ENCODE data around the gene MAP3K4. TPM values are rescaled to one million over a fixed set of nuclear protein-coding genes. Genes with fewer than 3 reads are reported as not detected.

The MAP3K4 gene
- total and polyA plus RNA-seq, 2 of the 8 experiments (the other 6 are each of a cell fraction or from before 2014, with no cell fraction given), result 16.6 to 51.6 TPM

GRCh38 chr6:161054876-161055275 lies 63.3 kb downstream of the MAP3K4 start:
- H2BK120ac ChIP-seq (replicated peaks; ENCODE audit: low read depth, low read length), result no peak overlapping the region
- H4K20me1 ChIP-seq (replicated peaks in 1 of 2; ENCODE audit: control insufficient read depth in 1 of 2, insufficient read depth in 2 of 2, low read length in 2 of 2), result no peaks in the 10 kb centered on the region
- H3K79me1 ChIP-seq (ENCODE audit: low read depth, low read length), result no peaks in the 10 kb centered on the region
- H3K27ac ChIP-seq (ENCODE audit: low read depth, low read length), result no peak overlapping the region
- no peak overlapping the region for H3K4me2 ChIP-seq (ENCODE audit: insufficient read depth in 1 of 2, low read depth in 2 of 2, low read length in 2 of 2)
- H3K14ac ChIP-seq (ENCODE audit: insufficient read length), result no peak overlapping the region
- H3K56ac ChIP-seq (replicated peaks; ENCODE audit: insufficient read length, low read depth, low read length), result no peak overlapping the region
- no peaks in the 10 kb centered on the region for H3K27me3 ChIP-seq (replicated peaks in 1 of 4; ENCODE audit: control insufficient read depth in 3 of 4, extremely low read depth in 1 of 4, insufficient read depth in 3 of 4, low read length in 3 of 4)
- no peak overlapping the region for H3K9ac ChIP-seq (replicated peaks in 1 of 4; ENCODE audit: extremely low read depth in 1 of 4, low read depth in 3 of 4, low read length in 3 of 4)
- H3K23ac ChIP-seq (ENCODE audit: insufficient read length), result no peak overlapping the region
- no peak overlapping the region for H2BK15ac ChIP-seq (ENCODE audit: low read length)
- H4K91ac ChIP-seq (replicated peaks; ENCODE audit: insufficient read length, low read length), result no peak overlapping the region
- H3K9me3 ChIP-seq (ENCODE audit: insufficient read depth in 2 of 2, low read depth in 1 of 2, low read length in 1 of 2), result no peaks in the 10 kb centered on the region
- peaks cover 0 to 5% of the 10 kb centered on the region in 2 experiments; a peak in 1 of 4 replicates for H3K79me2 ChIP-seq (ENCODE audit: control insufficient read depth in 1 of 2, insufficient read depth in 2 of 2, low read length in 2 of 2)
- no peak for FAIRE-seq
- H2BK20ac ChIP-seq (ENCODE audit: low read length), result no peak overlapping the region
- no peak for DNase-seq (ENCODE audit: low read depth in 1 of 2, low spot score in 2 of 2)
- CTCF ChIA-PET (ENCODE audit: partially characterized antibody), result no interaction called here
- no peak overlapping the region for H2BK5ac ChIP-seq (ENCODE audit: low read depth, low read length)
- POLR2A ChIA-PET (ENCODE audit: partially characterized antibody), result no interaction called here
- no peaks in the 10 kb centered on the region for H3K23me2 ChIP-seq (ENCODE audit: low read depth, low read length)
- H4K8ac ChIP-seq (ENCODE audit: extremely low read depth, insufficient read depth, low read length), result no peak overlapping the region
- peaks cover 0 to 2% (median 0%) of the 10 kb centered on the region in 4 experiments; a peak in 2 of 8 replicates for H3K36me3 ChIP-seq (ENCODE audit: control insufficient read depth in 2 of 4, insufficient read depth in 4 of 4, low read length in 3 of 4)
- H2BK12ac ChIP-seq (ENCODE audit: low read depth, low read length), result no peak overlapping the region
- no peak overlapping the region for H4K5ac ChIP-seq (ENCODE audit: insufficient read length, low read depth, low read length)
- no peak overlapping the region for H3K4ac ChIP-seq (replicated peaks; ENCODE audit: insufficient read length, low read depth, low read length)
- H3K4me1 ChIP-seq (replicated peaks in 1 of 4; ENCODE audit: control insufficient read depth in 3 of 4, insufficient read depth in 4 of 4, low read length in 3 of 4), result peaks cover 0 to 4% (median 1%) of the 10 kb centered on the region in 4 experiments; a peak in 1 of 7 replicates
- H3K4me3 ChIP-seq (ENCODE audit: extremely low read depth in 1 of 4, insufficient read depth in 2 of 4, low read depth in 3 of 4, low read length in 4 of 4), result no peak overlapping the region
- no peak overlapping the region for H3K18ac ChIP-seq (ENCODE audit: extremely low read depth, low read length)
- H2AK5ac ChIP-seq (ENCODE audit: low read depth, low read length), result no peak overlapping the region
- H2AFZ ChIP-seq (ENCODE audit: low read length), result no peak overlapping the region
- TF ChIP-seq CHD2 (IDR thresholded peaks at IDR 0.05; ENCODE audit: low read length) (no peak), TAF7 (optimal IDR thresholded peaks at IDR 0.05; ENCODE audit: borderline replicate concordance, low read depth, low read length) (no peak), RXRA (IDR thresholded peaks at IDR 0.05; ENCODE audit: insufficient read depth, low read depth, low read length) (no peak), JUND (IDR thresholded peaks at IDR 0.05; ENCODE audit: low read length) (no peak), TBP (IDR thresholded peaks at IDR 0.05; ENCODE audit: low read depth, low read length) (no peak), KDM4A (IDR thresholded peaks at IDR 0.05; ENCODE audit: low read depth, low read length, severe bottlenecking) (no peak), YY1 (IDR thresholded peaks at IDR 0.05; ENCODE audit: low read depth, low read length) (no peak), CTBP2 (IDR thresholded peaks at IDR 0.05; ENCODE audit: borderline replicate concordance, insufficient read depth, insufficient read length, low read length) (no peak), SAP30 (IDR thresholded peaks at IDR 0.05; ENCODE audit: insufficient read depth, insufficient replicate concordance, low read length) (no peak), CBX5 (IDR thresholded peaks at IDR 0.05; ENCODE audit: low read depth, low read length) (no peak), ZNF274 (IDR thresholded peaks at IDR 0.05; ENCODE audit: borderline replicate concordance, extremely low read depth, low read length) (no peak), EZH2 (IDR thresholded peaks at IDR 0.05; ENCODE audit: low read depth, low read length, severe bottlenecking) (no peak), NANOG (IDR thresholded peaks at IDR 0.05; ENCODE audit: insufficient read depth, low read depth, low read length, poor library complexity, severe bottlenecking) (no peak), MAFK (IDR thresholded peaks at IDR 0.05; ENCODE audit: low read depth, low read length) (no peak)
- TF ChIP-seq, protein P1, sequence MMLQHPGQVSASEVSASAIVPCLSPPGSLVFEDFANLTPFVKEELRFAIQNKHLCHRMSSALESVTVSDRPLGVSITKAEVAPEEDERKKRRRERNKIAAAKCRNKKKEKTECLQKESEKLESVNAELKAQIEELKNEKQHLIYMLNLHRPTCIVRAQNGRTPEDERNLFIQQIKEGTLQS (IDR thresholded peaks at IDR 0.05; ENCODE audit: insufficient read depth, low read depth, low read length), result no peak
